Stimulated activated CD4-positive, alpha-beta T cell treated with anti-CD3 and anti-CD28 coated beads, Interleukin-15, amount 100 ng/mL, for 1 hour (primary cell): ENCODE data around the gene NOVA1.

Source experiments
- DNase-seq, 2 donors: peaks; one replicate each; pipeline ENCODE4 v3.0.0-alpha.2; 2020; ENCODE audit warnings: low read depth in 1 of 2, low spot score in 1 of 2

NOVA1 gene

DNA sequence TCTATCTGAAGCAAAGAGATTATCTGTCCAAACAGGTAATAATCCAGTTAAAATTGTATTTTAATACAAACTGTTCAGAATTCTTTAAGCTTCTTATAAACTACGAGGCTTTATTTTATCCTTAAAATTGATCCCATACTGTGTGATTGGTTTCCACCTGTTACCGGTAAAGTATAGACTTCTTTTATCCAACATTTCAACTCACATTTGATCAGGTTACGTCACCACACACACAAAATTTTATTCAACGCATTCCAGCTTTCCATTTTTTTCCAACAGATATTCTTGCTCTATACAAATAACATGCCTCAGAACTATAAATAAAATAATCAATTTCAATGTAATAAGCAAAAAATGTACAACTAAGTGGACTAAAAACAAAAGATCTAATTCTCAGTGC lies 4.5 kb downstream of the NOVA1 start:
- no peak for DNase-seq

GRCh38 chr14:26589925-26590324 lies 7.9 kb downstream of the NOVA1 start:
- DNase-seq = no peak

GRCh38 chr14:26577711-26578110 lies 20.1 kb downstream of the NOVA1 start:
- no peak for DNase-seq

- no peak for DNase-seq
Observed at GRCh38 chr14:26554069-26554772, 43.6 kb downstream of the NOVA1 start.

GRCh38 chr14:26549571-26549970 lies 48.3 kb downstream of the NOVA1 start:
- DNase-seq = no peak

- no peak for DNase-seq
Observed at GRCh38 chr14:26548406-26548805, 49.4 kb downstream of the NOVA1 start.

GRCh38 chr14:26538176-26538575 lies 59.7 kb downstream of the NOVA1 start:
- DNase-seq = no peak

GRCh38 chr14:26531894-26532293 lies 65.9 kb downstream of the NOVA1 start:
- DNase-seq = no peak

GRCh38 chr14:26528415-26529182 lies 69.2 kb downstream of the NOVA1 start:
- DNase-seq = no peak

GRCh38 chr14:26527095-26527494 lies 70.7 kb downstream of the NOVA1 start:
- DNase-seq = no peak

DNA sequence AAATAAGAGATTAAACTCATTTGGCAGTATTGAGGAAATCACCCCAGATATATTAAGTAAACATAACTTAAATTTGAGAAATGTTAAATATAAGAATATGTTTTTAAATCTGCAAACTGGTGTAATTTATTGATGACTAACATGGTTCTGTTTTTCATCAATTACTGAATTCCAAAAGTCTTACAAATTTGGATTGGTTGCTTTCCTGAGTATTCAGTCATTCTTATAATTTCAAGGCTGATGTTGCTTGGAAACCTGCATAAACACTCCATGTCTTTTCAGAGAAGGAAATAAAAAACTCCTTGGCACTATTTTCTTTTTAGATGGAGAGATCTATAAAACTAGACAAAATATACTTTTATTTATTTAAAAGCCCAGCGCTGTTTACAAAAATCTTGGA lies 71.7 kb downstream of the NOVA1 start:
- DNase-seq = no peak

- DNase-seq = no peak
Observed at GRCh38 chr14:26525085-26525484, 72.7 kb downstream of the NOVA1 start.

DNA sequence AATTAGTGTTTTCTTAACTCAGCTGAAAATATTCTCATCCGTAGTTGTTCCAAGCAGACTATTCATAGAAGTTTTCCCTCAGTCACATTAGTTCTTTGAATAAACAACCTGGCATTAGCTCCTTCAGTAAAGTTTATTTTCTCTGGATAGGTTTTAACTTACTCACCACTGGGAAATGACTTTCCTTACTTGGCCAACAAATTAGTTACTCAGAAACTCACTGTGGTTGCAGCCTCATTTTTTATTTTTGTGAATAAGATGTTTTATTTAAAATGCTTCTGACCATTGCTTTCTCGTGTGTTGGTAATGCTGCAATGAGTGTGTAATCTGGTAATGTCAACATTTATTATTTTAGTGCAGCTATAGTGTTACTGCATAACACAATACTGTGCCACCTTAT lies 74.9 kb downstream of the NOVA1 start:
- DNase-seq = no peak

- no peak for DNase-seq
Observed at GRCh38 chr14:26517771-26518170, 80.1 kb downstream of the NOVA1 start.

GRCh38 chr14:26500028-26500427 lies 97.8 kb downstream of the NOVA1 start:
- no peak for DNase-seq

- no peak for DNase-seq
Observed at GRCh38 chr14:26499546-26499945, 98.3 kb downstream of the NOVA1 start.

DNA sequence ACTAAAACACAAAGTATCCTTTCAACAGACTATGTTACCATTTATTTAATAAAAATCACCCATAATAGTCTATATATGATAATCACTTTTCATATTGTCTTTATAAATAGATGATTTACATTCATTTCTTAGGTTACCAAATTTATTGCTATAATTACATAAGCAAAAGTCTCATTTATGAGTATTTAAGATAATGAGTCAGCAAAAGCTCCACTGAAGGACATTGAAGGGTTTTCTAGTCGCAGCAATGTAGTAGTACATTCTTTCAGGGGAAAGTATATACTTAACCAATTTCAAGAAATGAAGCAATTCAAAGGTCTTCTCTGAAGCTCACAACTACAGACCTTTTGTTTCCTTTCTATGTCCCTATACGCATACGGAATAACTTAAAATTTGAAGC lies 110.9 kb downstream of the NOVA1 start:
- no peak for DNase-seq

- DNase-seq = no peak
Observed at GRCh38 chr14:26484562-26484961, 113.3 kb downstream of the NOVA1 start.

GRCh38 chr14:26478967-26479366 lies 118.9 kb downstream of the NOVA1 start:
- DNase-seq = no peak

GRCh38 chr14:26466862-26467261 lies 131.0 kb downstream of the NOVA1 start:
- DNase-seq = no peak

GRCh38 chr14:26463136-26463535 lies 134.7 kb downstream of the NOVA1 start:
- DNase-seq = no peak

DNA sequence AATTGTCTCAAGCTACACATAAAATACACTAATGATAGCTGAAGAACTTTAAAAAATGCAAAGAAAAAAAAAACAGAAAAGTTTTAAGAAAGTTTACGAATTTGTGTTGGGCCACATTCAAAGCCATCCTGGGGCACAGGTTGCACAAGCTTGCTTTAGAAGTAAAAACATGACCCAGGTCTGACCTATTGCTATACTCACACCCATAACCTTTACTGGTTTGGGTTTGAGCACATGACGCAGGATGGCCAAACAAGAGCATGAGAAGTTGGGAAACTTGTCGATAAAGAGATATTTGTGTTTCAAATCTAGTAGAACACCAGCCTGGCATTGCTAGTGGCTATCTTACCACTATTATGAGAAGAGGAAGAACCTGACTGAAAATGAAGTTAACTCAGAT lies 143.7 kb downstream of the NOVA1 start:
- DNase-seq = no peak
